COLO668 (cell line): ENCODE results near the gene NDE1.
A peak's percentile ranks its signal among the peaks of the same experiment; 100 is the strongest.
"Not testable (repeated sequence)": the region's sequence is repeated elsewhere in the genome, so short reads cannot be mapped to it uniquely, and the experiment has no call there.

Source experiments
- DNase-seq: peaks from one replicate; lab custom pipeline; 2025; ENCODE audit not compliant: unreplicated experiment; lab: John Stamatoyannopoulos, UW

The NDE1 gene

DNA sequence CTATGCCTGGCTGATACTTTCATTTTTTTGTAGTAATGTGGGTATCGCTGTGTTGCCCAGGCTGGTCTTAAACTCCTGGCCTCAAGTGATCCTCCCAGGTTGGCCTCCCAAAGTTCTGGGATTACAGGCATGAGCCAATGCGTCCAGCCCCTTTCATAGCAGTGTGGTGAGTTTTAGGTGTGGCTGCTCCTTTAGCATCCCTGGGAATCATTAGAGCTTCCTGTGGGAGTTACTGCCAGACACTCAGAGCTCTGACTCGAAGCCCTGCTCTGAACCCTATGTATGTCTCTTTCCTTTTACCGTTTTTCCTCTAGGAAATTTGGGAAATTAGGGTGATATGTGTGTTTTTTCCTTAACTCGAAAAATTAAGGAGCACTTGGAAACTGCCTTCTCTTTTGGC lies 44.5 kb downstream of the NDE1 start:
- no peak for DNase-seq

DNA sequence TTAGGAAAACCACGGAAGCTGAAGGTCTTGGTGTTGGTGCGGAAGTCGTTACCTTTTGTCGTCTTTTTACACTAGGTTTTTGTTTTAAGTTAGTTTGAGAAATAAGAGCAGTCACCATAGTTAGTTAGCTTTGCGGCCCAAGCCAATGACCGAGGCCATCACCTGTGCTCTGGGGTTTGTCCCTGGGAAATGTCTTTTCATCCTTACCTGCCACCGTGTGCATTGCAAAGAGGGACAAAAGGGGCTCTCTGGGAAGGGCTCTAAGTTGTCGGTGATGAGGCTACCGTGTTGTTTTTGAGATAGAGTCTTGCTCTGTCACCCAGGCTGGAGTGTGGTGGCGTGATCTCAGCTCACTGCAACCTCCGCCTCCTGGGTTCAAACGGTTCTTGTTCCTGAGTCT lies 49.8 kb downstream of the NDE1 start:
- no peak for DNase-seq

DNA sequence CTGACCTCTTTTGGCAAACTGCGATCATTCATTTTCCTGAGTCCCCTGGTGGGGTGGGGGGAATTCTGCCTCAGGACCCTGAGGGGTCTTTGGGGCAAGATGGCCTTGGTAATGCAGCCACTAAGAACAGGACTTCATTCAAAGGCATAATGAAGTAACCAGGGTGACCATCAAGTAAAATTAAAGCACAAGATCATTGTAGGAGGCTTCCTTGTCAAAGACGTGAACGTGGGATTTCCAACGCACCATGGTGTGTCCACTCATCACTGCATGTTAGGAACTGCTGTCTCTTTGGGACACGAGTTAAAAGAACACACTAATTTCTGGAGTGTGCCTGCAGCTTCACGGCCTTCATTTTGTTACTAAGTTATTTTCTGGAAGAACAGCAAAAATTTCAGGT lies 51.3 kb downstream of the NDE1 start:
- DNase-seq = no peak

DNA sequence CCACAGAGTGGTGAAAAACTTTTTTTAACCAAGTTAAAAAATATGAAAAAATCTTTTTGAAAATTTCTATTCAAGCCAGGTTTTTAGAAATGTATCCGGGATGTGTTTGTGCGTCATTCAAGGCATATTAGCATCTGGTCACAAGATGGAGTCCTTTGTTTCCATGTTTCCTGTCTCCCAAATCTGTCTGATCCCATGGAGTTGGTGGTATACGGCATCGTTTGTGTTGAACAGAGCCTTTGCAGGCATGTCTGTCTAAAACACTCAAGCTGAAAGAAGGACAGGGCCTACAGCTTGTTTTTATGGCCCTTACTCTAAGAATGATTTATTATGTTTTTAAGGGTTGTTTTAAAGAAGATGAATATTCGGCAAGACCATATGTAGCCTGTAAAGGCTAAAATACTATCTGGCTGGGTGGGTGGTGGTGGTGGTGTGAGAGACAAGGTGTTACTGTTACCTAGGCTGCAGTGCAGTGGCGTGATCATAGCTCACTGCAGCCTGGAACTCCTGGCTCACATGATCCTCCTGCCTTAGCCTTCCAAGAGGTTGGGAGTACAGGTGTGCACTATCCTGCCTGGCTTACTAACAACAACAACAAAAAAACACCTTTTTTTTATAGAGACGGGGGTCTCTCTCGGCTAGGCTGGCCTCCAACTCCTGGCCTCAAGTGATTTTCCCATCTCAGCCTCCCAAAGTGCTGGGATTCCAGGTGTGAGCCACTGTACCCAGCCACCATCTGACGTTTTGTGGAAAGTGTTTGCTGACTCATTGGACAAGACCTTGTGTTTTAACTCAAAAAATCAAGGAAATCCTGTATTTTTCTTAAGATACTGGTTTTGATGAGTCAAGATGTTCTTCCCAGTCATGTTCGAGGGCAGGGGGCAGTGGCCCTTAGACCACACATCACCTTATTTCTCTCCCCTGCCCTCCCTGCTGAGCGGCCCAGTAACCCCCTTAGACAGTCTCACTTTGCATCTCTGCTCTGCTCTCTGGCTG lies 52.2 kb downstream of the NDE1 start:
- DNase-seq = no peak

DNA sequence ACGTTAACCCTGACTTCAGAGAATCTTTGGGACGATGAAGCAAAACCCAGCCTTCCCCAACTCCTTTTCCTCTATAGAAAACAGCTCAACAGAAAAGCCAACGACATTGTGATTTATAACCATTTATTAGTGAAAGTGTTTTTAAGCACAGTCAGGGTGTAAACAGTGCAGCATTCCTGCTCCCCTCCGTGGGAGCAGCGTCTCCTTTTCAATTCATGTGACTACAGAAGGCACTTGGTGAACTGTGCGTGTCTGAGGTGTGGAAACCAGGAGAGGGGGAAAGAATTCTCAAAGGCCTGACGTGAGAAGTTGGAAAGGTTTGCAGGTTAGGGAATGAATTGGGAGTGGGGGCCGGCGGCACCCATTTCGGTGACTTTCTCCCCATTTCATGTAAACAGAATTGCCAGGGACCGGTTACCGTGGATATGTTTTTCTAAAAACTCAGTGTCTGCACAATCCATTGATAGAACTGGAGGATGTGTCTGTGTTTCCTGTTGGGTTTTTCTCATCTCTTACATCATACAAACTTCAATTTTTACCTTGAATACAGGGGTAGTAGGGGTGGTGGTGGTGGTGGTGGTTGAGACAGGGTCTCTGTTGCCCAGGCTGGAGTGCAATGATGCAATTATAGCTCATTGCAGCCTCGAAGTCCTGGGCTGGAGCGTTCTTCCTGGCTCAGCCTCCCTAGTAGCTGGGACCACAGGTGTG lies 53.1 kb downstream of the NDE1 start:
- no peak for DNase-seq

DNA sequence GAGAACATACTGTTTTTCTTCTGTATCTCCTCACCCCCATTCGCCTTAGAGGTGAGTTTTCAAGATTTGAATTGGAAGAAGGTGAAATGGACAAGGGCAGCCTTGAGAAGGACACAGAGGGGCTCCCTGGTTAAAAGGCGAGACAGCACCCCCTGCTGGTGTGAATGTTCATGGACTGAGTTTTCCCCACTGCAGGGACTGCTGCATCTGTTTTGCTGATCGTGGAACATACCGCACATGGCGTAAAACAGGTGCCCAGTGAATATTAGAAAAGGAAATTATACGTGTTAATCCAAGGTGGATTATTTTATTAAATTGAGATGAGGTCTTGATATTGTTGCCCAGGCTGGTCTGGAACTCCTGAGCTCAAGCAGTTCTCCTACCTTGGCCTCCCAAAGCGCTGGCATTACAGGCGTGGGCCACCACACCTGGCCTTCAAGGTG lies 54.5 kb downstream of the NDE1 start:
- DNase-seq = peak; percentile 64

DNA sequence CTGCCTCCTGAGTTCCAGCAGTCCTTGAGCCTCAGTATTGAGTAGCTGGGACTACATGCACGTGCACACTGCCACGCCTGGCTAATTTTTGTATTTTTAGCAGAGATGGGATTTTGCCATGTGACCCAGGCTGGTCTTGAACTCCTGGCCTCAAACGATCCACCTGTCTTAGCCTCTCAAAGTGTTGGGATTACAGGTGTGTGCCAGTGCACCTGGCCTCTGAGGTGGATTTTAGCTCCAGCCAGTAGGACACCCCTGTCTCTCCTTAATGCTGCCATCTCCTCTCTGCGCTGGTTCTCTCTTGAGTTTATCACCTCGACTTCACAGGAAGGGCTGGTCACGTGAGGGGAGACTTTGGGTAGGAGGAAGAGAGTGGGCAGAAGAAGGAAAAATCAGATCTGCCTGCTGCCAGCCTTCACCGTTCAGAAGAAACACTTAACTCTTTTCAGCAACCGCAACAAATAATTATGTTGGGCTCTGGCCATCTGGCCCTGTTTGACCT lies 55.1 kb downstream of the NDE1 start:
- DNase-seq = no peak

DNA sequence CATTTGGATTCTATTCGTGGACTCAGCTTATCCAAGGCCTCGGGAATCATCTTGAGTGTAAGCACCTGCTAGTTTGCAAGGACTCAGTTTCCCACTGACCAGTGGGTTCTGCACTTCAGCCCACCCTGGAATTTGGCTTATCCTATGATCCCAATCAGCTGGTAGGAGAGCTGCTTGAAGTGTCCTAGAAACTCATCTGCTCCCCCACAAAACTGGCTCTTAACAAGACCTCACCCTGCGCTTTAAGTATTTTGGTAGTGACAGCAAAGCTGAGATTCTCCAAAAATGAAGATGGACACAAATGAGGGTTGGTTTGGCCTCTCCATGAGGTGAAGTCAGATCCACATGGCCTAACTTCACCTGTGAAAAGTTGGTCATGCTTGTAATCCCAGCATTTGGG lies 57.3 kb downstream of the NDE1 start:
- no peak for DNase-seq

DNA sequence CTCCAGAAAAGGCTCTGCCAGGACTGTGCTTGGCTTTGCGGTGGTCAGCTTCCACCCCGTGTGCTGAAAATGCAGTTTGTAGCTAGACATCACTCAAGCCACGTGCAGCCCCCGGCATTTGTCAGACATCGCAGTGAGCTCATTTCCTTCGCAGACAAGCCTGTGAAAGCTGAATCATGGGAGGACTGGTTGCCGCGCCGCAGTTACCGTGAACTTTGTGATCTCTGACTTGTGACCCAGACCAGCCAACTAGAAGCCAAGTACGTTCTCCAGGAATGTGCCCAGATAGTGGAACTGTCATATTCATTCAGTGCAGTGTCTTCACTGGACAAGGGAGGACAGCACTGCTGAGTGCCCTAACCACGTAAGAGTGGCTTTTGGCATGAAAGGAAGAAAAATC lies 58.1 kb downstream of the NDE1 start:
- no peak for DNase-seq

DNA sequence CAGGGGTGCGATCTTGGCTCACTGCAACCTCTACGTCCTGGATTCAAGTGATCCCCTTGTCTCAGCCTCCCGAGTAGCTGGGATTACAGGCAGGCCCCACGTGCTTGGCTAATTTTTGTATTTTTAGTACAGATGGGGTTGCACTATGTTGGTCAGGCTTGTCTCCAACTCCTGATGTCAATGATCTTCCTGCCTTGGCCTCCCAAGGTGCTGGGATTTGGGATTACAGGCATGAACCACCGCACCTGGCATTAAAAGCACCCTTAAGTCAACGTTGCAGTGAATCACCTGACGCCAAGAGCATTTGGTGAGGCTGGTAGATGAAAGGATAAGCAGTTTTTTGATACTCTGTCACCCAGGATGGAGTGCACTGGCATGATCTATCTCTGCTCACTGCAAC lies 59.0 kb downstream of the NDE1 start:
- no peak for DNase-seq

DNA sequence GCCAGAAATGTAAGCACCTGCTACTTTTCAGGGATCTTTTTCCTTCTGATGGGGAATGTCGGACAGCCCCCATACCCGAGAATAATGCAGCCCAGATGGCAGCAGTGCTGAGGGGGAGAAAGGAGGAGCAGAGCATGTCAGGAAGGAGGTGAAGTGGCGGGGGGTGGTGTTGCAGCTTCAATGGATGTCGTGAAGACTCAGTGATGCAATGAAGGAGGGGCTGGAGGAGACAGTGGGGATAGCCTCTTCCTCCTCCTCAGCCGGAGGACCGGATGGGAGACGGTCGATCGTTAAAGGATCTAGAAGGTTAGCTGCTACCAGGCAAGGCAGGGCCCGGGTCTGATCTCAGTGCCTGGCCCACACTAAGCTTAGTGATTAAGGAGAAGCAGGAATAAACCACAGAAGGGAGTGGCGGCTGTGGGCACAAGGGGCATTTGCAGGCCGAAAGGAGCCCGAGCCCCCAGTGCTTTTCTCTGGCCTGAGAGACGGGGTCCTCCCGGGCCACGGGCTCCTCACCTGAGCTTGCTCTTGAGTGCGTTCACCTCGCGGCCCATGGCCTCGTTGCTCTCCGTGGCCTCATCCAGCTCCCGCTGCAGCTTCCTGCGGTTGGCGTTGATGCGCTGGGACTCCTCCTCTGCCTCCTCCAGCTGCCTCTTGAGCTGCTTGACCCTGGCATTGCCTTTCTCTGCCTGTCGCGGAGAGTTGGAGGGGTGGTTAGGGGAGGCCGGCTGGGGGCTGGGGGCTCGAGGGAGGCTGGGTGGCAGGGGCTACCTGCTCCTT lies 64.5 kb downstream of the NDE1 start:
- DNase-seq = no peak

DNA sequence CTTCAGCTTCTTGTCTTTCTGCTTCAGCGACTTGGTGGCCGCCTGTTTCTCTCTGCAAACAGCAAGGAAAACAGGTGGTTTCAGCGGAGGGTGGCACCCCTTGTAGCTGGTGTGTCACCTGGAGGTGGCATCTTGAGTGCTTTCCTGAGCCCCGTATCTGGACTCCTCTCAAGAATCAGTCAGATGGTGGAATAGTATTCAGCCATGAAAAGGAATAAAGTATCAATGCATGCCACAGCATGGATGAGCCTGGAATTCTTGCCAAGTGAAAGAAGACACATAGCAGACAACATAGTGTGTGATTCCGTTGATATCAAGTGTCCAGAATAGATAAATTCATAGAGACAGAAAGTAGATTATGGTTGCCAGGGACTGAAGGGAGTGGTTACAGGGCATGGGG lies 65.2 kb downstream of the NDE1 start:
- no peak for DNase-seq

DNA sequence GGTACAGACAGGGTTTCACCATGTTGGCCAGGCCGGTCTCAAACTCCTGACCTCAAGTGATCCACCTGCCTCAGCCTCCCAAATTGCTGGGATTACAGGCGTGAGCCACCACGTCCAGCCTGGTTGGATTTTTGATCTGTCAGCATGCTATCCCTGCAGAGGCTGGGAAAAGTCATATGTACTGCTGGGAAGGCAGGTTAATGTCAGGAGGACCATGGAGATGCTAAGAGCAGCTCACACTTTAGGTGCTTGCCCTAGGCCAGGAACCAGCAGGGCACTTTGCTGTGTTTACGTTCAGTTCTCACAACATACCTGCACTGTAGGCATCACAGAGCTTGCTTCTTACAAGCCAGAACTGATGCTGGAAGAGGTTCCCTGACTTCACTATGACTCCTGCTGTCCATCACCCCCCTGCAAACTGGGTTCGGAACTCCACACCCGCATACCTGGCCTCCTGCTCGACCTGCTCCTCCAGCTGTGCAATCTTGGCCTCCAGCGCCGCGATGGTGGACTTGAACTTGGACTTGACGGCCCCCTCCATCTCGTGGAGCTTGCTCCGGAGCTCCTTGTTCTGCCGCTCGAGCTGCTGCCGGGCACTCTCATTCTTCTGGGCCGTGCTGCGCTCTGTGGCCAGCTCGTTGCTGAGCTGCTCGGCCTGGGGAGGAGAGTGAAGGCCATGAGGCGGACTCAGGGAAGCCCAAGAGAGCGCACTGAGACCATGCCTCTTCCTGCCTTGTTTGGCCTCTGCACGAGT lies 66.8 kb downstream of the NDE1 start:
- DNase-seq = no peak

DNA sequence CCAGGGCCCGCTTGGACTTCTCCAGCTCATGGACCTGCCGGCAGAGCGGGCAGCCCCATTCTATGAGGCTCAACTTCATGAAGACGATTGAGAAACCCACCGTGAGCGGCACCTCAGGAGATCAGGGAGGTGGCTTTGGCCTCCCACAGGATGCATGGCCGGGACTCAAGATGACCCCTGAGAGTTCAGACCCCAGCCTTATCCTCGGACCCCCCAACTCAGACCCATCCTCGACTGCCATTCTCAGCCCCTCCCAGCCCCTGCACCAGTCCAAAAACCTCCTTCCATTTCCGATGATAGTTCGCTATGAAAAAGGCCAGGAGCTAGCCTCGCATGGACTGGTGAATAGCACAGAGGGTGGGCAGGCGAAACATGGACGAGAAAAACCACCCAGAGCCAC lies 71.0 kb downstream of the NDE1 start:
- DNase-seq = no peak

DNA sequence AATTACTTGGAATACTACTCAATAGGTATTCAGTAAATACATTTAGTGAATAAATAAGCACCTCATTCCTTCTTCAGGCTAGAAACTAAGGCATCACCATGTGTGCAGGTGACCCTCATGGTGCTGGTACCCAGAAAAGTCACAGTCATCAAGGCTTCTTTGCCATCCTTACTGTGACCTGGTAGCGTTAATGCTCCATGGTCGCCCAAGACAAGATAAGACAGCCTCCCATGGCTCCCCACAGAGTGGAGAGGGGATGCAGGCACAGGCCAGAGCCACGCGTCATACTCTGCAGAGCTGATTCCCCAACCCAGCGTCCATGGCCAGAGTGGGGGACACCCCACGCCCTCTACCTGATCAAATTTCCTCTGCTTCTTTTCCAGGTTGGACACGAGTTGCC lies 73.8 kb downstream of the NDE1 start:
- DNase-seq = no peak

DNA sequence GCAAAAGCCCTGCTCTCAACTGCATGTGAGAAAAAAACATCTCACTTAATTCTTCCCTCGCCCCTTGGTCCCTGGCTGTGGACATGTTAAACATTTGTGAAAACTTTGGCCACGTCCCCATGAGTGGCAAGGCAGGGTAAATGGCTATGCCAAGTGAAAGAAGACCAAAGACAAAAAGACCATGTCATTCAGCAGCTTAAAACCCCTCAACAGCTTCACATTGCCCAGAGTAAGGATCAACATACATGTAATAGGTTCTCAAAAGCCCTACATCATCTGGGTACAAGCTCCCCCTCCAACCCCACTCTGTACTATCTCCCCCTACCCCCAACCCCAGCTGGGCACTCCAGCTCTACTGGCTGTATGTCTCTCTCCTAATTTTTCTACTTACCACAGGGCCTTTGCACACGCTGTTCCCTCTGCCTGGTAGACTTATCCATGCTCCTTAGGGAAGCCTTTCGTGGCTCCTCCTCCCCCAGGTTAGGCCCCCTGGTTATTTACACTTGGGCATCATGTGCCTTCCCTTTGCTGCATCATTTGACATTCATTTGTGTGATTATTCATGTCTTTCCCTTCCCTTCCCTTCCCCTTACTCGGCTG lies 75.7 kb downstream of the NDE1 start:
- no peak for DNase-seq

DNA sequence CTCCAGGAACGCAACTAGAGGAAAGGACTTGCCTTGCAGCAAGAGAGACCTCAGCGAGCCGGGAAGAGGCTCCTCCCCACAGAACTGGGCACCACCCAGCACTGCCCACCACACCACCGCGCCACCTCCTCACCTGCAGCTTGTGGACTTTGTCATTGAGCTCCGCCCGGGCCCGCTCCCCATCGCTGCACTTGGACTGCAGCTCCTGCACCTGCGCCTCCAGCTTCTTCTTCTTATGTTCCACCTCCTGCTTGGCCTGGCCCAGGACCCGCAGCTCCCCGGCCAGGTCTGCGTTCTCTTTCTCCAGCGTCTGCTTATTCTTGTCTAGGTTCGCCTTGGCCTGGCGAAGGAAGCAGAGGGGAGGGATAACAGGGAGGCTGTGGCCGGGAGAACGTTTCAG lies 76.7 kb downstream of the NDE1 start:
- no peak for DNase-seq

DNA sequence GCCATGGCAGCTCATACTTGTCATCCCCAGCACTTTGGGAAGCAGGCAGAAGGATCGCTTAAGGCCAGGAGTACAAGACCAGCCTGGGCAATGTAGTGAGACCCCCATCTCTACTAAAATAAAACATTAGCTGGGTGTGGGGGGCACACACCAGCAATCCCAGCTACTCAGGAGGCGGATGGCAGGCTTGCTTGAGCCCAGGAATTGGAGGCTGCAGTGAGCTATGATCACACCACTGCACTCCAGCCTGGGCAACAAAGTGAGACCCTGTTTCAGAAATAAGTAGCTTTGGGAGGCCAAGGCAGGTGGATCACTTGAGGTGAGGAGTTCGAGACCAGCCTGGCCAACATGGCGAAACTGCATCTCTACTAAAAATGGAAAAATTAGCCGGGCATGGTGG lies 77.7 kb downstream of the NDE1 start:
- not testable (repeated sequence) for DNase-seq

DNA sequence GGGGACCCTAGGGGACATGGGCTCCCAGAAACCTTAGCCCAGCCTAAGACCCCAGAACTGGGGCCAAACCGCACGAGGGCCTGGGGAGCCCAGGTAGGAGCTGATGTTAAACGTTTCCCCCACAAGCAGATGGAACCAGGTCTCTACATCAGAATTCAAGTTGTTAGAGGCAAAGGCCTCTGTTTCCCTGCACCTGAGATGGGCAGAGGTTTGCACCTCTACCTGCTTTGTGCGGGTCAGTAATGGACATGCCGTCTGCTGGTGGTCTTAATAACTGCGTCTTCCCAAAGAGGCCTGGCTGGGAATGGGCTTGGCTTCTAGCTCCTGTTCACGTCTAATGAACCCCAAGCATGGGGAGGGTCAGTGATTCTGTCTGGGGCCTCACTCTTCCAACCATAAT lies 79.1 kb downstream of the NDE1 start:
- DNase-seq = no peak

DNA sequence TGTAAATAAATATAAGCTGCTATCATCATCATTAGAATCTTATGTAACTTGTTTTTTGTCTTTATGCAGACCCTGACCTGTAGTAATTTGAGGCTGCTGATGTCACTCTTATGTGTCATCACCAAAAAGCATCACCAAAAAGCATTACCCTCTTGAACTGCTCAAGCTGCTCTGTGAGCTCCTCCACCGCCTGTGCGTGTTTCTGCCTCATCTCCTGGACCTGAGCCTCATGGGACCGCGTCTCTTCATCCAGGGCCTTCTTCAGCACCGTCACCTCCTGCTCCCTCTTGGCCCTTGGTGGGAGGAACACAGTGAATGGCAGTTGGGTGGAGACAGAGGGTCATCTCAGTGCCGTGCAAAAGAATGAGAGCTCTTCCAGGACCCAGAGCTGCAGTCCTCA lies 82.4 kb downstream of the NDE1 start:
- no peak for DNase-seq
